Smooth muscle cell (in vitro differentiated cells): ENCODE data around the gene SMTNL2. TPM values are rescaled to one million over a fixed set of nuclear protein-coding genes. Genes with fewer than 3 reads are reported as not detected.

ENCODE experiments used
- DNase-seq: peaks from one replicate; lab custom pipeline; 2025; ENCODE audit not compliant: unreplicated experiment; lab: John Stamatoyannopoulos, UW
- H2AFZ ChIP-seq: fragments of 200-600 bp; sonication (generic); 2 replicates; pipeline ENCODE4 v1.6.0; 2016; ENCODE audit warnings: antibody characterized with exemption, low read depth, mild to moderate bottlenecking
- H3F3A ChIP-seq: fragments of 200-600 bp; sonication (generic); 2 replicates; pipeline ENCODE4 v1.6.0; 2017; ENCODE audit warnings: antibody characterized with exemption, low read depth
- H3K27ac ChIP-seq: fragments of 200-600 bp; sonication (generic); 2 replicates; pipeline ENCODE4 v1.5.1; 2016; ENCODE audit warnings: low read depth, mild to moderate bottlenecking
- H3K27me3 ChIP-seq: fragments of 200-600 bp; sonication (generic); 2 replicates; pipeline ENCODE4 v1.6.1; 2016; ENCODE audit warnings: low read depth, mild to moderate bottlenecking
- H3K36me3 ChIP-seq: fragments of 200-600 bp; sonication (generic); 2 replicates; pipeline ENCODE4 v1.5.1; 2016; ENCODE audit warnings: low read depth
- H3K4me1 ChIP-seq: fragments of 200-600 bp; sonication (generic); 2 replicates; pipeline ENCODE4 v1.5.1; 2016; ENCODE audit warnings: low read depth
- H3K4me2 ChIP-seq: fragments of 200-600 bp; sonication (generic); 2 replicates; pipeline ENCODE4 v1.6.0; 2016; ENCODE audit warnings: mild to moderate bottlenecking
- H3K4me3 ChIP-seq: fragments of 200-600 bp; sonication (generic); 2 replicates; pipeline ENCODE4 v1.5.1; 2016; ENCODE audit warnings: mild to moderate bottlenecking
- H3K79me2 ChIP-seq: fragments of 200-600 bp; sonication (generic); 2 replicates; pipeline ENCODE4 v1.6.0; 2016; ENCODE audit warnings: low read depth, mild to moderate bottlenecking
- H3K9ac ChIP-seq: fragments of 200-600 bp; sonication (generic); 2 replicates; pipeline ENCODE4 v1.6.0; 2016; ENCODE audit warnings: low read depth
- H3K9me3 ChIP-seq: fragments of 200-600 bp; sonication (generic); replicated peaks from 2 replicates; pipeline ENCODE4 v1.5.1; 2016; ENCODE audit warnings: low read depth
- H4K20me1 ChIP-seq: fragments of 200-600 bp; sonication (generic); 2 replicates; pipeline ENCODE4 v1.6.0; 2016; ENCODE audit warnings: low read depth
- WGBS: methylation state at CpG from one replicate; pipeline ENCODE4 v1.1.7; 2016; ENCODE audit warnings: low lambda C conversion rate; 5-methylcytosine and 5-hydroxymethylcytosine counted together
- polyA plus RNA-seq: library from polyadenylated mRNA; unstranded; fragments of >200 nt; fragmentation: Nextera tagmentation; extraction: Ambion mirVana; gene quantifications from 2 replicates; pipeline ENCODE4 v1.2.1, GENCODE V29; 2016
- total RNA-seq: library from RNA; depleted of rRNA; stranded (reverse); fragments of >200 nt; gene quantifications from 2 replicates; pipeline ENCODE4 v1.2.3, GENCODE V29; 2014
- TF ChIP-seq, protein P1 (sequence below): fragments of 200-600 bp; sonication (generic); IDR thresholded peaks from 2 replicates; pipeline ENCODE4 v1.5.1; 2017; ENCODE audit warnings: borderline replicate concordance, mild to moderate bottlenecking, antibody characterized with exemption; ENCODE audit not compliant: insufficient read depth, poor library complexity, severe bottlenecking

Gene SMTNL2
- total and polyA plus RNA-seq, 2 experiments from 2014 or later = 5.1 to 8.3 TPM

DNA sequence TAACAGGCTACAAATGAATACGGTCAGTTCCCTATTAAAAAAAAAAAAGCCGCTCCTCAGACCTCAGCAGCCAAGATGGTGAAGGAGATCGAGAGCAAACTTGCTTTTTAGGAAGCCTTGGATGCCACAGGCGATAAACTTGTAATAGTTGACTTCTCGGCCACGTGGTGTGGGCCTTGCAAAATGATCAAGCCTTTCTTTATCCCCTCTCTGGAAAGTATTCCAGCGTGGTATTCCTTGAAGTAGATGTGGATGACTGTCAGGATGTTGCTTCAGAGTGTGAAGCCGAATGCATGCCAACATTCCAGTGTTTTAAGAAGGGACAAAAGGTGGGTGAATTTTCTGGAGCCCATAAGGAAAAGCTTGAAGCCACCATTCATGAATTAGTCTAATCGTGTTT is 12.2 kb upstream of the SMTNL2 start:
- DNase-seq = no peak
- Histone ChIP-seq H3K79me2 (no peaks in the 10 kb centered on the region), H3K9ac (no peak overlapping the region), H4K20me1 (no peaks in the 10 kb centered on the region), H3K27me3 (no peaks in the 10 kb centered on the region), H3K4me2 (no peak overlapping the region), H3K27ac (peak overlapping the region; percentile 54), H3K4me3 (no peak overlapping the region), H2AFZ (no peak overlapping the region), H3F3A (peaks cover 6% of the 10 kb centered on the region), H3K36me3 (no peaks in the 10 kb centered on the region), H3K9me3 (no peaks in the 10 kb centered on the region), H3K4me1 (peaks cover 14% of the 10 kb centered on the region)
- TF ChIP-seq, protein P1, sequence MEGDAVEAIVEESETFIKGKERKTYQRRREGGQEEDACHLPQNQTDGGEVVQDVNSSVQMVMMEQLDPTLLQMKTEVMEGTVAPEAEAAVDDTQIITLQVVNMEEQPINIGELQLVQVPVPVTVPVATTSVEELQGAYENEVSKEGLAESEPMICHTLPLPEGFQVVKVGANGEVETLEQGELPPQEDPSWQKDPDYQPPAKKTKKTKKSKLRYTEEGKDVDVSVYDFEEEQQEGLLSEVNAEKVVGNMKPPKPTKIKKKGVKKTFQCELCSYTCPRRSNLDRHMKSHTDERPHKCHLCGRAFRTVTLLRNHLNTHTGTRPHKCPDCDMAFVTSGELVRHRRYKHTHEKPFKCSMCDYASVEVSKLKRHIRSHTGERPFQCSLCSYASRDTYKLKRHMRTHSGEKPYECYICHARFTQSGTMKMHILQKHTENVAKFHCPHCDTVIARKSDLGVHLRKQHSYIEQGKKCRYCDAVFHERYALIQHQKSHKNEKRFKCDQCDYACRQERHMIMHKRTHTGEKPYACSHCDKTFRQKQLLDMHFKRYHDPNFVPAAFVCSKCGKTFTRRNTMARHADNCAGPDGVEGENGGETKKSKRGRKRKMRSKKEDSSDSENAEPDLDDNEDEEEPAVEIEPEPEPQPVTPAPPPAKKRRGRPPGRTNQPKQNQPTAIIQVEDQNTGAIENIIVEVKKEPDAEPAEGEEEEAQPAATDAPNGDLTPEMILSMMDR = no peak
- WGBS = 59% methylated on average over 9 of the region's 9 CpGs

- Histone ChIP-seq H3K27me3 (no peaks in the 10 kb centered on the region), H3K4me3 (no peak overlapping the region), H3K9ac (no peak overlapping the region), H3K4me1 (peaks cover 19% of the 10 kb centered on the region), H3F3A (peaks cover 6% of the 10 kb centered on the region), H4K20me1 (no peaks in the 10 kb centered on the region), H3K4me2 (no peak overlapping the region), H3K27ac (peak overlapping the region; percentile 54), H3K79me2 (no peaks in the 10 kb centered on the region), H3K9me3 (no peaks in the 10 kb centered on the region), H2AFZ (no peak overlapping the region), H3K36me3 (no peaks in the 10 kb centered on the region)
- no peak for DNase-seq
- TF ChIP-seq, protein P1 = no peak
- WGBS = 93% methylated on average over 4 of the region's 4 CpGs
These were observed 11.2 kb upstream of the SMTNL2 start for GRCh38 chr17:4573115-4573514.

- Histone ChIP-seq H3K79me2 (no peaks in the 10 kb centered on the region), H3K4me3 (no peak overlapping the region), H3K9ac (no peak overlapping the region), H2AFZ (no peak overlapping the region), H3K36me3 (no peaks in the 10 kb centered on the region), H3K27ac (peak overlapping the region; percentile 54), H3F3A (peaks cover 6% of the 10 kb centered on the region), H3K9me3 (no peaks in the 10 kb centered on the region), H3K27me3 (no peaks in the 10 kb centered on the region), H3K4me1 (peaks cover 19% of the 10 kb centered on the region), H3K4me2 (peak overlapping the region; percentile 34), H4K20me1 (no peaks in the 10 kb centered on the region)
- TF ChIP-seq, protein P1 = no peak
- no peak for DNase-seq
- WGBS = 43% methylated on average over 7 of the region's 7 CpGs
These were observed 10.7 kb upstream of the SMTNL2 start for GRCh38 chr17:4573669-4574068.

DNA sequence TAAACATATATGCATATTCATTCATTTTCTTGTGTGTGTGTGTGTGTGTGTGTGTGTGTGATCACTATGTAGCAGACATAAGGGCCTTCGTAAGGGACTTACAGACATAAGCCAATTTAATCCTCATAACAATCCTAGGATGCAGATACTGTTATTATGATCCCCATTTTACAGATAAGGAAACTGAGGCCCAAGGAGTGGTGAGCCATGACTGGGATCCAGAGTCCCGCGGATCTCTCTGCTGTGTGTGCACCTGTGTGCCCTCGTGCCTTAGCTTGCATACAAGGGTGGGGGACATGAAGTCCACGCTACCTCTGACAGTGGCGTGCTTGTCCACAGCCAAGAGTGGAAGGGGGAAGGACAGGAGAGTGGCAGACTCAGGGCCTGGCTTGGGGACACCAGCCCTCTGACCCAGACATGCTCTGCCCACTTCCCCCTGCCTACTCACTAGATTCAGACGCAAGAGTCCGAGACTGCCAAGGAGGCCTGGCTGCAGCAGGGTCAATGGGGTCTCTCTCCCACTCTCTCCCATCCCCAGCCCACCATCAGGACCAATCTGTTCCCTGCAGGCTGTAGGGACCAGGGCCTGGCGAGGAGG is 9.8 kb upstream of the SMTNL2 start:
- Histone ChIP-seq H3K79me2 (no peaks in the 10 kb centered on the region), H3K4me3 (no peak overlapping the region), H4K20me1 (no peaks in the 10 kb centered on the region), H3K27ac (peak overlapping the region; percentile 54), H3K4me1 (peaks cover 19% of the 10 kb centered on the region), H3K9me3 (no peaks in the 10 kb centered on the region), H3K9ac (no peak overlapping the region), H2AFZ (no peak overlapping the region), H3F3A (peaks cover 6% of the 10 kb centered on the region), H3K36me3 (no peaks in the 10 kb centered on the region), H3K4me2 (peak overlapping the region; percentile 34), H3K27me3 (no peaks in the 10 kb centered on the region)
- WGBS = 86% methylated on average over 9 of the region's 9 CpGs
- TF ChIP-seq, protein P1 = no peak
- DNase-seq = no peak
